HG03280 (cell line): Measurements from ENCODE around the gene CDHR3.

Source experiments
- ATAC-seq: cut with Tn5 transposase; IDR thresholded peaks from one replicate; pipeline ENCODE4 v1.9.1; 2021; ENCODE audit warnings: mild to moderate bottlenecking, moderate library complexity; ENCODE audit not compliant: unreplicated experiment

Gene CDHR3

DNA sequence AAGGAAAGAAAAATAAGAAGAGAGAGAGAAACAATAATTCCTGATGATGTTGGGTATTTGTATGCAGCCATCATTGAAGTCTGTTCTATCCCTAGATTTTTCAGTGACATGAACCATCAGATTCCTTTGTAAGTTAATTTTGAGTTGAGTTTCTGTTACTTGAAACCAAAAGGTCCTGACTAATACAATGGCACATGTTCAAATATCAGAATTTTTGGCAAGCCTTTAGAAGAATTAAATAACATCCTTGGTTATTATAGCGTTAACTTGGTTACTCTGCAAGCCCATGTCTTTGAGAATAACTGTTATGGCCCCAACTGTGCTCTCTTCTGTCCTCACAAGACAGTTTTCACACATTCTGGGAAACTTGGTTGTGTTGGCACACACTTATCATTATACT lies 82.5 kb downstream of the CDHR3 start:
- ATAC-seq, result no peak

DNA sequence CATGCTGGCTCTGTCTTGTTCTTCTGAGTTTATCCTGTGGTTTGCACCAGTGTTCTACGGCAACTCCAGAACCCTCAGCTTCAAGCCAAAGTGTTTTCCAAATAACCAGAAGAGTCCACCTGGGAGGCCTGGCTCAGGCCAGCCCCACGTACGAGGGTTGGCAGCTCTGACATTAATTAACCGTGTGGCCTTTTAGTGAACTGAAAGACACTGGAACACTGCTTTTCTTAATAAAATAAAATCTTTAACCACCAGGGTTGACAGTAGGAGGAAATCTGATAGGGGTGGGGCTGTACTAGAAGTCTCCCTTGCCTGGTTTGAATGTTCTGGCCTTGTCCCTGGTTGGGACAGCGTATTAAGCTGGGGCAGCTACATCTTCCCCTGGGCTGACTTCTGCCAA lies 84.1 kb downstream of the CDHR3 start:
- ATAC-seq, result no peak

DNA sequence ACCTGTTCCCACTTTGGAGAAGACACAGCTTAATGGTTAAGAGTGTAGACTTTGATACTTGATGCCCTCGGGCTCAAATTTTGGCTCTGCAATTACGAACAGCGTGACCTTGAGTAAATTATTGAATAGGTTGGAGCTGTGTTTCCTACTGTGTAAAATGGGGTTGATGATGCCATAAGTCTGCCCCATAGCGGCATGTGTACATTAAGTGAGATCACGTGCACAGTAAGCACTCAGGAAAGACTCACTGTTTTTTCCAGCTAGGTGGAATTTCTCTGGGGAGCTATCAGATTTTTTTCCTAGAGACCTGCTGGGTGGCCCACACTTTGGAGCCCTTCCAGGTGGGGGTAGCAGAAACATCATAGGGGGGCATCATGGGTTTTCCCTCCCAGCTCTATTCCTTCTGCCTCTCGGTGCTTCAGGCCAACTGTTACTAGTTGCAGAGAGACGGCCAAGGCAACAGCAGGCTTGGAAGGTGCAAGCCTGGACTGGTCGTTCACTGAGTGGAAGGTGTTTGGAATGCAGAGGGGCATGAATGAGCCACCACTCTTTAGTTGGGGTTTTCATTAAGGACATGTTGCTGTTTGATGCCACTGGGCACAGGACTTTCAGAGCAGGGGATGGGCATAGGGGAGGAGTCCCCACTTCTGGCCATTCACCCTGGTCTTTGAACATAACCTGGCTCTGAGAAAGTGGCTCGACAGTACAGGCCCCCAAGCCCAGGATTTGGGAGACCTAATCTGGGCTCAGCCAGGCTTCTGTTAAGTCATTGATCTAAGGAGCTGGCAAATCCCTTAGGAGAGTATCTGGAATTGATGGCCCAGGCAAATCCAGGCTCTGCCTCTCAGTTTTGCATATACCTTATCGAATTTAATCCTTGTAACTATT lies 85.0 kb downstream of the CDHR3 start:
- ATAC-seq, result no peak

DNA sequence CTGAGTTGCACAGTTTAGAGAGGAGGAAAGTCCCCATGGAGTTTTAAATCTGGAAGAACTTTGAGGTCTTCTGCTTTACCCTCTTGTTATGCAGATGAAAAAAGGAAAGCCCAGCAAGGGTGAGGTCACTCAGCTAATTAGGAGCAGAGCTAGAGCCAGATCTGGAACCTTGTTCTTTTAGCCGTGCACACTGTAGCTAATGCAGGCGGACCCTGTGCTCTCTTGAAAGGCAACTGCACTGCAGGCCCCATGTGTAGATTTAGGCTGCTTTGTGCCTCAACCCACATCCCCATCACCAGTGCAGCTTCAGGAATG lies 85.6 kb downstream of the CDHR3 start:
- no peak for ATAC-seq

DNA sequence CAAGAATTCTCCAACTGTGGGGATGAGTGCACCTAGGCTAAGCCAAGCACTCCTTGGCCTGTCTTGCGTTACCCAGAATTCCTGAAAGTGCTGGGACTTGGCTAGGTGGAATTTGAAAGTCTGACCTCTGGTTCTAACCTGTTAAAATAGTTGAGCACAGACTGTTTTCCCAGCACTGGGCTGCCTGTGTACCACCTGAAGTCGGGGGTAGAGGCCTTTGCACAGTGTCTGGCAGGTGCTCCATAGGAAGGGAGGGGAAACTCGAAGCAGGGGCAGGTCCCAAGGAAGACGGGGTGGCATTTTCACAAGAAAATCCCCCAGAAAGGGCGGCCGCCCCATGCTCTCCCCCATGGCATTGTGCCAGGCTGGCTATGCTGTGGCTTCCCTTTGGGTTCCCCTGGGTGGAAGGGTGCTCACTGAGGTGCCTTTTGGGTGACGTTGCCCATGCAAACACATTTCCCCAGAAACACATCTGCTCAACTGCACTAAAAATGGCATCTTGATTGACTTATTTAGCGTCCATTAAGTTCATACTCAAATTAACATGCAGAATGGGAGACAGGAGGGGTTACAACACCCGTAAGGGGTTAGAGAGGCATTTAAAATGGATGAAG lies 86.2 kb downstream of the CDHR3 start:
- no peak for ATAC-seq

DNA sequence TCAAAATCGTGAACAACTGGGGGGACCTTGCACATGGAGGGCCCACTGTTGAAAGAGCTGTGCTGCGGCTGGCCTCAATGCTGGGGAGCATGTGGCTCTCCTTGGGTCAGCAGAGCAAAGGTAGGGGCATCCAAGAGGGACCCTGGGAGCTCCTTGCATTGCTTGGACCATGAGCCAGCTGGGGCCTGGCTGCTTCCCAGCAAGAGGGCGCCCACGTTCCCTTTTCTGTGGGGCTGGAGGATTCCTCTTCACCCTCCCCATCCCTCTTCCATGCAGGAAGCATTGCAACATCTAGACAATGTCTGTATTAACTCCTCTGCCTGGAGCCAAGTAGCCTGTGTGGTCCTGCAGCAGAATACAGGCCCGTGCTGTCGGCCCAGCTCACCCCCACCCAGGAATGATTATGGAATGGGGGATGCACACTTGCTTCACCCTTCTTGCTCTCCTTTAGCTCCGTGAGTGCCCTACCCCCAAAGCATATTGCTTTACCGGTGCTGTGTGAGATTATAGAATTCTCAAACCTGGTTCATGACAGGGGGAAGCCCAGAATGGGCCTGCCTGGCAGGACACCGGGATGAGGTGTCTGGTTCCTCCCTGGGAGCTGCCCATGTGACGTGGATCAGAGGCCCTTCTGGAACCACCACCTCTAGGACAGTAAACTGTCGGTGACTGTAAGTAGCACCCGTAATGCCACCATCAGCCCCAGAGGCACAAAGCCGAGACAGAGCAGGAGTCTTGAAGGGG lies 87.1 kb downstream of the CDHR3 start:
- ATAC-seq, result no peak

DNA sequence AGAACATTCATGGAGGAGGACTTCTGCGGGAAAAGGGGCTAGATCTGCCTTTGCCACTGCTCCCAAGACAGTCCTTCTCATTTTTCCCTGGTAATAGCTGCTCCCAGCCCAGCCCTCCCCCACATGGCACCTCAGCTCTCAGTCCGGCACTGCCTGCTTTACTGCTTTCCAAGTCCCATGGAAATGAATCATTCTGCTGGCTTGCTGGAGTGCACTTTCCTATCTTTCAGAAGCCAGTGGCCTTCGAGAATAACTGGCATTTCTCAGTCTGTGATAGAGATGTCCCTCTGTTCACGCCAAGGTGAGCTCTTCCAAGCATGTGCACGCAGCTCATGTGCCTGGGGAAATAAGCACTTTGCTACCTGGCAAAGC lies 87.7 kb downstream of the CDHR3 start:
- ATAC-seq, result no peak

DNA sequence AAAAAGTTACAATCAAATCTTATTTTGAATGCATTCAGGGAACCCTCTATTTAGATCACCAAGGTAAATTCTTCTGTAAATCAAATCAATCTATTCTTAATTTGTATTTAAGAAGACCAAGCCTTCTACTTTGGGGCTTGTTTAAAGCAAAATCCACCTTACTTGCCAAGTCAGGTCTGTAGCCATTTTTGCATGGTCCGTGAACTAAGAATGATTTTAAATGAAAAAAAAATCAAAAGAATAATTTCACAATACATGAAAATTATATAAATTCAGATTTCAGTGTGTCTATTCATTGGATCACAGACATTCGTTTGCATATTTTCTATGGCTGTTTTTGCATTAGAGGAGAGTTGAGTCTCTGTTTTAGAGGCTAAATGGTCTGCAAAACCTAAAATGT lies 89.6 kb downstream of the CDHR3 start:
- ATAC-seq, result no peak

DNA sequence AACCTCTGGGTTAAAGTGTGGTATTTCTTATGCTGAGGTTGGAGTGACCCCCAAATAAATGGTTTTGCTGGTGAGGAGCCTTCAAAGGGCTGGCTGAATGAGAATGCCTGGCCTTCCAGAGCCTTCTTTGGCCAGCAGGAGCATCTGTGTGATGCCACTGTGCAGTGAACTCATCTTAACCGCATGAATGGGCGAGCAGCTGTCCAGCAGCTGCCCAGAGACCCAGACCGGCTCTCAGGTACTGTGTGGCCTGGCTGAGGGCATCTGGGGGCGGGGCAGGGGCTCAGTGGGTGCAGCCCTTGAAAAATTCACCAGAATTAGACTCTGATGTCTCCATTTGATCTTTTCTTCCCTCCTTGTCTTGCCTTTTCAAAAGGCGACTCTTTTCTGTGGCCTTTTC lies 90.0 kb downstream of the CDHR3 start:
- ATAC-seq, result no peak

DNA sequence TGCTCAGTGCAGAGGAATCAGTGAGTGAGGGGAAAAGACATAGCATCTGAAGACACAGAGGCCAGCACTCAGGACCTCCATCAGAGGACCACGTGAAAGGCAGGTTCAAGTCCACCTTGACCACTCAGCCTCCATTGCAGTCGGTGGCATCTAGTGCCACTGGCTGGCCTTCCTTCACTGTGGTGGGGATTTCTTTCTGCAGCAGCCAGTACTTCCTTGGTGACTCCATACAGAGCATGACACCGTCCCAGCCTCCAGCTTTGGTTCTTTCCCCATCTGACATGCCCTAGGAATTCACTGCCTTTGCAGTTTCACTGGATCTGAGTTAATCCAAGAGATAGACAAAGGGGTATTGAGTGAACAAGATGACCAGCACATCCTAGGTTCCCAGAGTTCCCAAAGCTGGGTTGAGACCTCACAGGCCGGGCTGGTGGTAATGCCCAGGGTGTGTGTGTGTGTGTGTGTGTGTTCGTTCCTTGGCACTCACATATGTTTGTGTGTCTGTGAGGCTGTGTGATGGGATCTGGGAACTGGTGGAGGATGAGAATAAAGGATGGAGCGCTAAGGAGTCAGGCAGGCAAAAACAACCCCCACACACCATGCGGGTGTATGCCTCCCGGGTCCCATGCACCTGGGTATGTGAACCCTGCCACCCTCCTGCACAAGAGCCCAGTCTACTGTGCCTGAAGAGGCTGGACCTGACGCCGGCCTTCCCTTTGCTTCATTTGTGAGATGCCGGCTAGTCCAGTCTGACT lies 91.3 kb downstream of the CDHR3 start:
- no peak for ATAC-seq

DNA sequence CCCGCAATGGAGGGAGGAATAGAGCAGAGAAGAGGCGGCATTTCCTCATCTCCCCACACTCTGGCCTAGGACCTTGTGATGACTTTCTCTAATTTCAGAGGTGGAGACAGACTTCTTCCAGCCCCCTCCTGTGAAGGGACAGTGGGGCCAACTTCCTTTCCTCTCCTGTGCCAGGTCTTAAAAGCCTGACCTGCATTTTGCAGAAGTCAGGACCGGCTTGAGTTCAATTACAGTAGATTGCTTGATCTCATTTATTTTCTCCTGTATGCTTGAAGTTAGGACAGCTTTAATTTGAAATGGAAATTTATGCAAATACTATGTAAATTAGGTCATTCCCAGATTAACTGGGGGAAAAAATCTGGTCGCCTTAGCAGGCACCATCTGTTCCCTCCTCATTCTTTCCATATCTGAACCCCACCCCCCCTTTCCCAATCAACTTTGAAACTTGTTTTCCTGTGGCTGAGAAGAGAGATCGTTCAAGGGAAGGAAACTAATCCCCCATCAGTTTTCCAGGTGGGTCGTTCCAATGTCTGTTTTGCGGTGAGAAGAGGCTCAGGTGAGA lies 92.0 kb downstream of the CDHR3 start:
- ATAC-seq, result no peak

DNA sequence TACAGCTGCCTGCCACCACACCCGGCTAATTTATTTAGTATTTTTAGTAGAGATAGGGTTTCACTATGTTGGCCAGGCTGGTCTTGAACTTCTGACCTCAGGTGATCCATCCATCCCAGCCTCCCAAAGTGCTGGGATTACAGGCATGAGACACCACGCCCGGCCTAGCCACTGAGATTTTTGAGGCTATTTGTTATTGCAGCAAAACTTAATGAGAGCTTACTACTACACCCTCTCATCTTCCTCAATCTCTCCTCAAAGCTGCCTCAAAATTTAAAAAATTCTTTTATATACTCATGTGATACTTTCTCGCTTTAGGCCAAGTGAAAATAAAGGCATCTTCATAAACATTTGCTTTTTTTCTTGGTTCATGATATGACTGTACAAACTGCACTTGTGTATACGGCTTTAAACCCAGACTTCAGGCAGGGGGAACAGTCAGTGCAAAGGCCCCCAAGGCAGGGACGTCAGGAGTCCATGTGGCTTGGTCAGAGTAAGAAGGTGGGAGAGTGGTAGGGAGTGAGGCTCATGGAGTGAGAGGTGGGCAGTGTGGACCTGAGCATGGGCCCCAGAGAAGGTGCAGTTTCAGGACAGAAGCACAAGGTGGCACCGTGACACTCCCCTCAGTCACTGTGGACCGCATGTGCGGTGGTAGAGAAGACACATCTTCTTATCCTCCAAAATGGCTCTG lies 93.6 kb downstream of the CDHR3 start:
- ATAC-seq, result peak; percentile 58

DNA sequence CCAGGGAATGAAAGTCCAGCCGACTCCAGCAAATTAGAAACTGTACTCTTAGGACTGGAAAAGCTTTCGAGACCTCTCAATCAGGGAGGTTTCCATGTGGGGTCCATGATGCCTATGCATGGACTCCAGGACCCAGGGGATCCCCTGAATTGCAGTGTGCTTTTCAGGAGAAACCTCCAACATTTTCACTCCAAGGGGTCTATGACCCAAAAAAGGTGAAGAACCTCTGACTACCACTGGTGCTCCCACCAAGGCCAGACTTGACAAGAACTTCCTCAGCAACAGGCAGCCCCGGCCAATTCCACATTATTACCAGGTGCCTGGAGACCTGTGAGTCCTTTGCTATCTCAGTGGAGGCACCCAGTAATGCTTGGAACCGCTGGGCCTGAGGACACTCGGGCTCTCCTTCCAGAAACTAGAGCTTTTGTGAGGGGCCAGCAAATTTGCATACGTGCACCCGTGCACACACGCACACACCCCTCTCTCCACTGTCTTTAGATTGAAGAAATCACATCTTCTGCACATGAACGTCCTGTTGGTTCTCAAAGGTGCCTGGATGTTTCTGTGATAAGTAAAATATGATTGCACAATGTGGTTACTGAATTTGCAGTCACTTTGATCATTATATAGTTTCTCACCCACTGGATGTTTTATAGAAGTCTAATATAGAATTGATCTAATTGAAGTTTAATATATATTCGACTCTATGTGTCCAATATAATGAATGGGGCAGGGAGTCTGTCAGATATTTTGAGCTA lies 94.3 kb downstream of the CDHR3 start:
- no peak for ATAC-seq

DNA sequence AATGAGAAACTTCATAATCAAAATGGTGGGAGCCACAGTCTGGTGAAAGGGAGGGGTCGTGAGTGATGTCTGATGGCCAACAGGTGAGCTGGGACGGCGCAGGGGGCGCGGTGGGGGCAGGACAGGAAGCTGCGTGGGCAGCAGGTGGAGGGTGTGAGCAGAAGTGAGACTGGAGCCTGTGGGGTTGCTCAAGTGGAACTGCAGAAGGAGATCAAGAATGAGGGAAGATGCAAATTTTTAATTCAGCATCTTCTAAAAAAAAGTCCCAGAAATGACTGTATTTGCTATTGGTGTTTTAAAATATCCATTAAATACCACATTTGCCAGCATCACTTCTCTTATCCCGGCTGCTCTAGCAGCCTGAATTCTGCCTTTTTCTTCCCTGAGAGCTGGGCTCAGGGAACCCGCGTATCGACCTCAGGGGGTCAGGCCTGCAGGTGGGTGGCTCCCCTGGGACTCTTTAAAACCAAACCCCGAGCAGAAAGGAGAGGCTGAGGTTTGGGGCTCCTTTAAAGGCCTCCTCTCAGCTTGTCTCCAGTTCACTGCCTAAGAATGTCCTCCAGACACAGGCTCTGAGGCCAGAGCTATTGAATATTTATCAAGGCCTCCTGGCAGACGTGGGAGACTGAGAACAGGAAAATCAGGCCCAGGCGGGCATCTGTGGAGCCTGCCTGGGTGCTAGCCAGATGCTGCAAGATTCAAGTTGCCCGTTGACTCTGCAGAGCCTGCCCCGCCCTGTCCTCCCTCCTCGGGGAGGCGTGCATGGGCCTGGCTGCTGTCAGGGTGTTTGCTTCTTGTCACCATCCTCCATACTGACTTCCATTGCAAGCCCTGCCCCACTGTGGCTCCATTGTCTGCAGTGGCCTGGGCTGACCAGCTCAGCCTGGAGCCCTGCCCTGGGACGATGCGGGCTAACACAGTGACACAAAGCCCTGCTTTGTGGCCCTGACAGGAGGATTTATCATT lies 95.2 kb downstream of the CDHR3 start:
- peak; percentile 48 for ATAC-seq

DNA sequence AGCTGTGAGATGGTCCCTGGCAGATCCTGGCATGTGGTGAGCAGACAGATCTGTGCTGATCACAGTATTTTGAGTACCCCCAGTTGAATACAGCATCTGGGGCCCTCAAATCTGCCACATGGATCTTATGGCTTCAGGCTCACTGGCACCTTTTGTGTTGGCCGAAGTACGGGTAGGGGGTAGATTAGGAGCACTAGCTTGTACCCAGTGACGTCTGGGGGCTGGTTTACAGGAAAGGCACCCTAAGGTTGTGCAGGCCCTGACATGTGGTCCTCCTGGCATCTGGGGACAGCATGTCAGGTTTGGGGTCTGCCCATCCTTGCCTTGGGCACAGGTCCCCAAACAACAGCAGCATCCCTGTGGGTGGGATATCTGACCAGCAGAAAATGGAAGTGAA lies 95.9 kb downstream of the CDHR3 start:
- ATAC-seq, result no peak

DNA sequence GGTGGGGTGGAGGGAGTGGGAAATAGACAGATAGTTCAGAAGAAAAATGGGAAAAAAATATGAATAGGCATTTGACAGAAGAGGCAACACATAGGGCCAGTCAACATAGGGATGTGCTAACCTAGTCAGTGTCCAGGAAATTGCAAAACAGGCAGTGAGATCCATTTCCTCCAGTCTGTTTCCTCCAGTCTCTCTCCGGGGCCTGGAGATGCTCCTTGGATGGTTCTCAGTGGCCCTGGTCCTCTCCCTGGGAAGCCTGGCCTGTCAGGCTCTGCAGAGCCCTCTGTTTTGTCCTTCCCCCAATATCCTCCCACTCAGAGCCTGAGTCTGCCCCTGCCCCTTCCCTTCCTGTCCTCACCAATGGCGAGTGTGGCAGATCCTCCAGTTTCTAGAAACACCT lies 96.5 kb downstream of the CDHR3 start:
- no peak for ATAC-seq

DNA sequence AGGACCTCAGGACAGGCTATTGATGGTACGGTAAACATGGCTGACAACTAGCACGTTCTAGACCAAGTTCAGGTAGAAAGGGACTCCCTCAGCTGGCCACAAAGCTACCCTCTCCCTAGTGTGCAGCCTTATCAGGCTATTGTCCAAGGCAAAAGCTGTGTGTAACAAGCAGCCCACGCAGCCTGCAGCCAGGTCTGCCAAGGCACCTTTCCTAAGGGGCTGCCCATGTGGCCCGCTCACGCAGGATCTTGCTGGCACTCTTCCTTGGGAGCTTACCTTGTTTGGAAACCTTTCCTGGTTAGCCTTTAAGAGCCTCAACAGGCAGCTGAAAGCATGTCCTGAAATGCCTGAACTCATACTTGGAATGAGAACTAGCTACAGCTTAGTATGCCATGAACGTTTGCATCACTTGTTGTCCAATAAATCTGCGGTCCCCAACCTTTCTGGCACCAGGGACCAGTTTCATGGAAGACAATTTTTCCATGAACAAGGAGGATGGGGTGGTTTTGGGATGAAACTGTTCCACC lies 97.4 kb downstream of the CDHR3 start:
- no peak for ATAC-seq

DNA sequence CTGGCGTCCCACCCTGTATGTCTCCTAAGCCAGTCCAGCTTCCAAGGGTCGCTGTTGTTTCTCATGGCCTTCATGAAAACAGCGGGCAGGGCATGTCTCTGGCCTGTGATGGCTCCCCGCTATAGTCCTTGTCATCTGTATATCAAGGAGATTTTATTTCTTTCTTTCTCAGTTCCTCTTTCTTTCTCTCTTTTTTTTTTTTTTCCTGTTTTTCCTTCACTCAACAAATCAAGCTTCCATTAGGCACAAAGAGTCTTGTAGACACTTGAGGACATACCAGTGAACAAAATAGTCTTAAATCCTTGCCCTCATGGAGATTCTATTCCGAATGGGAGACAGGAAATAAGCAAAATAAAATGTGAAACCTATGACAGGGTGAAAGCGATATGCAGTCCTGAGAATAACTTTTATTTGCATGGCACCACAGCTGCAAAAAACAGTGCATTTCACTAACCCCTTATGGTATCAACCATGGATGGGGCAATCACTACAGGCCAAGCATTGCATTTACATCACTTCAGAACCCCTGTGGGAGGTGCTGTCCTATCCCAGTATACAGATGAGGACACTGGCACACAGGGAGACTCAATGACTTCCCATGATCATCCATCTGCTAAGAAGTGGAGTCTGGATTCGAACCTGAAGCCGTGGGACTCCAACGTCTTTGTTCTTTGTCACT lies 98.4 kb downstream of the CDHR3 start:
- ATAC-seq, result peak; percentile 38
